Endothelial cell of umbilical vein (primary cell): ENCODE results near the gene CCDC57. TPM values are rescaled to one million over a fixed set of nuclear protein-coding genes. Genes with fewer than 3 reads are reported as not detected.

Source experiments
- BruUV-seq: library from RNA; stranded (reverse); fragments of 400-500 nt; replicated peaks from 2 replicates; lab custom pipeline; 2021; lab: Mats Ljungman, UMichigan
- CTCF ChIA-PET: fragments of 300-600, 350-600 bp; sonication (Branson Sonifier 250); formaldehyde crosslinking; loops from one replicate; lab custom pipeline; 2021; ENCODE audit warnings: antibody characterized with exemption, inconsistent platforms; lab: Charles Lee
- POLR2A ChIA-PET: fragments of 300-600, 350-600 bp; sonication (Branson Sonifier 250); formaldehyde crosslinking; loops from one replicate; lab custom pipeline; 2021; ENCODE audit warnings: antibody characterized with exemption, inconsistent platforms; lab: Charles Lee
- DNase-seq: peaks from one replicate; pipeline ENCODE4 v3.0.0-alpha.2; 2011; ENCODE audit warnings: low read depth, low spot score
- FAIRE-seq: peaks from 2 replicates; lab custom pipeline; 2011; peaks lifted over from hg19 to GRCh38; lab: Jason Lieb, UNC
- H2AFZ ChIP-seq: 2 replicates; pipeline ENCODE4 v1.6.0; 2012; ENCODE audit warnings: low read depth, low read length, control low read depth, inconsistent platforms
- H3K27ac ChIP-seq: 2 replicates; pipeline ENCODE4 v1.5.1; 2011; ENCODE audit warnings: low read depth, mild to moderate bottlenecking, control low read depth, low read length, moderate library complexity; ENCODE audit not compliant: insufficient read depth
- H3K27me3 ChIP-seq, 2 experiments: 2 replicates each; pipeline versions ENCODE4 v1.6.0 to v1.6.1; 2011; ENCODE audit warnings: low read length in 2 of 2, mixed read lengths in 1 of 2; ENCODE audit not compliant: control insufficient read depth in 2 of 2, insufficient read depth in 2 of 2
- H3K36me3 ChIP-seq, 2 experiments: 2 replicates in 1 of 2; 3 replicates in 1 of 2; pipeline ENCODE4 v1.5.1; 2011; ENCODE audit warnings: low read length in 2 of 2, mild to moderate bottlenecking in 1 of 2, moderate library complexity in 1 of 2; ENCODE audit not compliant: control insufficient read depth in 2 of 2, insufficient read depth in 2 of 2; ENCODE audit errors: extremely low read depth in 1 of 2
- H3K4me1 ChIP-seq: 3 replicates; pipeline ENCODE4 v1.5.1; 2011; ENCODE audit warnings: mild to moderate bottlenecking, low read length; ENCODE audit not compliant: control insufficient read depth, insufficient read depth; ENCODE audit errors: extremely low read depth
- H3K4me2 ChIP-seq: 2 replicates; pipeline ENCODE4 v1.6.1; 2011; ENCODE audit warnings: low read length, control low read depth, mixed read lengths; ENCODE audit not compliant: insufficient read depth
- H3K4me3 ChIP-seq, 3 experiments: fragments of 200-600 bp in 1 of 3; sonication (generic), shearing (Covaris generic) in 1 of 3; replicated peaks in 1 of 3; 2 replicates each; pipeline ENCODE4 v1.5.1; 2011 to 2016; ENCODE audit warnings: control low read depth in 3 of 3, low read length in 3 of 3, mild to moderate bottlenecking in 2 of 3, inconsistent platforms in 1 of 3, low read depth in 1 of 3, moderate library complexity in 1 of 3; ENCODE audit not compliant: insufficient read depth in 1 of 3
- H3K79me2 ChIP-seq: 2 replicates; pipeline ENCODE4 v1.6.0; 2012; ENCODE audit warnings: low read length, inconsistent platforms; ENCODE audit not compliant: control insufficient read depth, insufficient read depth
- H3K9ac ChIP-seq: replicated peaks from 2 replicates; pipeline ENCODE3; 2011; ENCODE audit warnings: low read length, control low read depth; ENCODE audit not compliant: insufficient read depth; ENCODE audit errors: extremely low read depth
- H3K9me1 ChIP-seq: replicated peaks from 3 replicates; pipeline ENCODE4 v1.6.0; 2011; ENCODE audit warnings: mild to moderate bottlenecking, low read length; ENCODE audit not compliant: control insufficient read depth, insufficient read depth; ENCODE audit errors: extremely low read depth
- H3K9me3 ChIP-seq: replicated peaks from 2 replicates; pipeline ENCODE4 v1.5.1; 2012; ENCODE audit warnings: low read length, inconsistent platforms; ENCODE audit not compliant: control insufficient read depth, insufficient read depth
- H4K20me1 ChIP-seq: replicated peaks from 2 replicates; pipeline ENCODE3; 2011; ENCODE audit warnings: mild to moderate bottlenecking, low read length; ENCODE audit not compliant: control insufficient read depth, insufficient read depth; ENCODE audit errors: extremely low read depth
- EZH2 ChIP-seq: IDR thresholded peaks from 2 replicates; pipeline ENCODE4 v1.6.1; 2012; ENCODE audit warnings: borderline replicate concordance, low read depth, mild to moderate bottlenecking, moderate library complexity, low read length, inconsistent platforms; ENCODE audit not compliant: severe bottlenecking
- FOS ChIP-seq: IDR thresholded peaks from 2 replicates; pipeline ENCODE4 v1.6.1; 2011; ENCODE audit warnings: mild to moderate bottlenecking, low read length, moderate library complexity, borderline replicate concordance; ENCODE audit not compliant: insufficient read depth
- GATA2 ChIP-seq: IDR thresholded peaks from 2 replicates; pipeline ENCODE4 v1.7.0; 2011; ENCODE audit warnings: low read depth, mild to moderate bottlenecking, moderate library complexity, mixed read lengths, low read length; ENCODE audit not compliant: insufficient read length, insufficient read depth
- JUN ChIP-seq: IDR thresholded peaks from 2 replicates; pipeline ENCODE4 v1.6.1; 2011; ENCODE audit warnings: borderline replicate concordance, low read depth; ENCODE audit not compliant: insufficient read length, insufficient read depth
- MYC ChIP-seq: IDR thresholded peaks from one replicate; pipeline ENCODE4 v1.6.1; 2011; ENCODE audit warnings: mild to moderate bottlenecking, low read depth, low read length
- POLR2A ChIP-seq: IDR thresholded peaks from 2 replicates; pipeline ENCODE4 v1.6.1; 2012; ENCODE audit warnings: low read depth, mild to moderate bottlenecking, control low read depth, low read length
- POLR2AphosphoS5 ChIP-seq: IDR thresholded peaks from 2 replicates; pipeline ENCODE4 v1.6.1; 2012; ENCODE audit warnings: low read depth, mild to moderate bottlenecking, control low read depth, low read length, moderate library complexity; ENCODE audit not compliant: insufficient read depth
- dilution Hi-C: fragments of 300-500 bp; cut with MboI; formaldehyde crosslinking; loops from one replicate; pipeline ENCODE4 v1.15.0; 2019; ENCODE audit warnings: low sequenced_read_pairs; ENCODE audit not compliant: extremely low pct_ligation_motif_present
- intact Hi-C: fragments of 100-400 bp; cut with micrococcal nuclease; formaldehyde crosslinking; loops from one replicate; pipeline ENCODE4 v1.10.0; 2022
- polyA plus RNA-seq, 4 experiments: library from polyadenylated mRNA; depleted of rRNA in 3 of 4; stranded (reverse) in 3 of 4; unstranded in 1 of 4; fragments of >200 nt; gene quantifications; 2 replicates each; pipeline versions ENCODE4 v1.2.1 to v1.2.3, GENCODE V29; 2011 to 2012; ENCODE audit warnings: missing spikeins in 1 of 4
- total RNA-seq: library from RNA; stranded (reverse); gene quantifications from 2 replicates; pipeline ENCODE4 v1.2.3, GENCODE V29; 2021
- TF ChIP-seq, protein P1 (sequence below), 2 donors: IDR thresholded peaks; 1 replicate in 1 of 2; 2 replicates in 1 of 2; pipeline ENCODE4 v1.5.1; 2011; ENCODE audit warnings: low read length in 2 of 2, mild to moderate bottlenecking in 2 of 2, moderate library complexity in 2 of 2, control low read depth in 1 of 2, inconsistent platforms in 1 of 2, low read depth in 1 of 2; ENCODE audit not compliant: insufficient read depth in 1 of 2; ENCODE audit errors: extremely low read depth in 1 of 2
- TF ChIP-seq, protein P2 (sequence below): IDR thresholded peaks from 2 replicates; pipeline ENCODE4 v1.6.1; 2011; ENCODE audit not compliant: insufficient read depth, insufficient read length

Gene CCDC57
- total and polyA plus RNA-seq, 2 donors (not counting 3 experiments of a cell fraction or from before 2014, with no cell fraction given), result 18.6 to 31.6 TPM

DNA sequence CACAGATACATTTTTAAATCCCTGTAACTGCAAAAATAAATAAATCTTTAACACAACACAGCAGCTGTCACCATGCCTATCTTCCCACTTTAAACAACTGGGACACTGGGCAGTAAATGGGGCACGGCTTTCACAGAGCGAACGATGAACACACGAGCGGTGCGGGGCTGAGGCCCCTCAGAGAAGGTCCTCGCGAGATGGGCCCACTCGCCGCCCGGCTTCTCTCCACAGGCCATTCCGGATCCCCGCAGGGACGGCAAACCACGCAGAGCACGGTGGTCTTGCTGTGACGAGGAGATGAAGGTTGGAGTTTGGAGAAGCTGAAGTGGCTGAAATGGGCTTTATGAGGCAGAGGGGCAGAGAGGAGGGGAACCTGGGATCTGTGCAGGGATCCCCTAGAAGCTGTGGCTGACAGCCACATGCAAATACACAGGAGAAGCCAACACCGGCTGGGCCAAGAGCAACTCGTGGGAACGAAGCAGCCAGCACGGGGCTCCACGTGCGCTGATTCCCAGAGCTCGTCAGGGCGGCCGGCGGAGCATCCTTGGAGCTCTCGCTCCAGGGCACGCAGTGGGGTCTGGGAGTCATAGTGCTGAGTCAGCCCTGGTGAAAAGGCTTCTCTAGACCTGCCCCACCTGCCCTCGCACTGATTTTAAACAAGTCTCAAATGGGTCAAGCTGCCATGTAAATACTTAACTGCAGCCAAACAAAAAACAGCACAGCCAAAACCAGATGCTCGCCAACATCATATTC lies 31.7 kb downstream of the CCDC57 start:
- POLR2A ChIA-PET, result no interaction called here
- intact Hi-C loops, result no loop called here

More for the DNA sequence above, 31.7 kb downstream of the CCDC57 start:
- H3K4me3 ChIP-seq, result no peak overlapping the region
- no peak overlapping the region for H3K27ac ChIP-seq
- BruUV-seq, result no TSS peak
- no peak overlapping the region for H3K9ac ChIP-seq
- H2AFZ ChIP-seq, result no peak overlapping the region
- no peaks in the 10 kb centered on the region for H3K27me3 ChIP-seq
- H3K9me3 ChIP-seq, result no peaks in the 10 kb centered on the region
- TF ChIP-seq GATA2 (no peak), JUN (no peak), POLR2AphosphoS5 (no peak), EZH2 (no peak), POLR2A (no peak), MYC (no peak), FOS (no peak)
- TF ChIP-seq, protein P1, sequence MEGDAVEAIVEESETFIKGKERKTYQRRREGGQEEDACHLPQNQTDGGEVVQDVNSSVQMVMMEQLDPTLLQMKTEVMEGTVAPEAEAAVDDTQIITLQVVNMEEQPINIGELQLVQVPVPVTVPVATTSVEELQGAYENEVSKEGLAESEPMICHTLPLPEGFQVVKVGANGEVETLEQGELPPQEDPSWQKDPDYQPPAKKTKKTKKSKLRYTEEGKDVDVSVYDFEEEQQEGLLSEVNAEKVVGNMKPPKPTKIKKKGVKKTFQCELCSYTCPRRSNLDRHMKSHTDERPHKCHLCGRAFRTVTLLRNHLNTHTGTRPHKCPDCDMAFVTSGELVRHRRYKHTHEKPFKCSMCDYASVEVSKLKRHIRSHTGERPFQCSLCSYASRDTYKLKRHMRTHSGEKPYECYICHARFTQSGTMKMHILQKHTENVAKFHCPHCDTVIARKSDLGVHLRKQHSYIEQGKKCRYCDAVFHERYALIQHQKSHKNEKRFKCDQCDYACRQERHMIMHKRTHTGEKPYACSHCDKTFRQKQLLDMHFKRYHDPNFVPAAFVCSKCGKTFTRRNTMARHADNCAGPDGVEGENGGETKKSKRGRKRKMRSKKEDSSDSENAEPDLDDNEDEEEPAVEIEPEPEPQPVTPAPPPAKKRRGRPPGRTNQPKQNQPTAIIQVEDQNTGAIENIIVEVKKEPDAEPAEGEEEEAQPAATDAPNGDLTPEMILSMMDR (IDR thresholded peaks at IDR 0.05; ENCODE audit: extremely low read depth in 1 of 2, insufficient read depth in 1 of 2, low read depth in 1 of 2, low read length in 2 of 2), result no peak
- TF ChIP-seq, protein P2, sequence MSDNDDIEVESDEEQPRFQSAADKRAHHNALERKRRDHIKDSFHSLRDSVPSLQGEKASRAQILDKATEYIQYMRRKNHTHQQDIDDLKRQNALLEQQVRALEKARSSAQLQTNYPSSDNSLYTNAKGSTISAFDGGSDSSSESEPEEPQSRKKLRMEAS, result no peak
- CTCF ChIA-PET, result interaction anchor here (1.1 to 2.2 kb wide), 2 partner anchors 11 to 25 kb away, joined by 3 to 6 read pairs; no protein-coding TSS in a partner anchor
- no peak overlapping the region for H3K4me2 ChIP-seq
- H3K36me3 ChIP-seq, result peaks cover 0 to 2% of the 10 kb centered on the region in 2 experiments
- no peaks in the 10 kb centered on the region for H3K79me2 ChIP-seq
- no peaks in the 10 kb centered on the region for H4K20me1 ChIP-seq
- H3K4me1 ChIP-seq, result no peaks in the 10 kb centered on the region
- no peaks in the 10 kb centered on the region for H3K9me1 ChIP-seq
- dilution Hi-C loops, result no loop called here
- no peak for DNase-seq
- FAIRE-seq, result no peak
